NCI-H526 (cell line): ENCODE measurements around the gene MPZL3.
"Not testable (repeated sequence)": the region's sequence is repeated elsewhere in the genome, so short reads cannot be mapped to it uniquely, and the experiment has no call there.

Experiments
- DNase-seq, 2 experiments: peaks; one replicate each; lab custom pipeline; 2025; lab: John Stamatoyannopoulos, UW

Gene MPZL3

GRCh38 chr11:118184784-118185579, 67.2 kb downstream of the MPZL3 start:
- no peak for DNase-seq

DNA sequence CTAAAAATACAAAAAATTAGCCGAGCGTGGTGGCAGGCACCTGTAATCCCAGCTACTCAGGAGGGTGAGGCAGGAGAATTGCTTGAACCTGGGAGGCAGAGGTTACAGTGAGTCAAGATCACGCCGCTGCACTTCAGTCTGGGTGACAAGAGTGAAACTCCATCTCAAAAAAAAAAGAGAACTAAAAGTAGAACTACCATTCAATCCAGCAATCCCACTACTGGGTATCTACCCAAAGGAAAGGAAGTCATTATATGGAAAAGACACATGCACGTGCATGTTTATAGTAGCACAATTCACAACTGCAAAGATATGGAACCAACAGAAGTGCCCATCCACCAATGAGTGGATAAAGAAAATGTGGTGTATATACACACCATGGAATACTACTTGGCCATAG, 68.5 kb downstream of the MPZL3 start:
- DNase-seq = not testable (repeated sequence)

DNA sequence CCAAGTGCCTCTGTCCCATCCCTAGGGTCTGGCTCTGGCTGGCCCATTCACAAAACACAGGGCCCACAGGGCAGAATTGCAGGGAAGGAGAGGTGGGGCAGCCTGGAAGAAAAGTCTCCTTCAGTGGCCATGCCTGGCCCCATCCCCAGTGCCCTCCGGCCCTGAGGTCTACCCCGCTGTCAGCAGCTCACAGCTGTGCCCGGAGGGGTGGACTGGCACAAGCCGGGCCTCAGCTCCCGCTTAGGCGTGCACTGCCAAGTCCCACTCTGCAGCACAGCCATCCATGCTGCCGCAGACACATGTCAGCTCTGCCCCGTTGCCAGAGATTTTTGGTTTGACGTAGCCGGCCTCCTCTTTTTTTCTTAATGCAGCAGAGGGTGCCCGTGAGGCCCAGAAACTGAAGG, 71.9 kb downstream of the MPZL3 start:
- peak; percentile 70 to 93 for DNase-seq

- DNase-seq = no peak
Measured at GRCh38 chr11:118176778-118177134, 75.4 kb downstream of the MPZL3 start.
